Suprapubic skin (tissue), 3 donors: ENCODE results near the gene SPART.

Experiments used
- CTCF ChIP-seq, 2 donors: fragments of 200-600 bp in 1 of 2; fragments of 450-650 bp in 1 of 2; sonication (generic) in 1 of 2; IDR thresholded peaks; one replicate each; pipeline ENCODE4 v1.5.1; 2016 to 2019; ENCODE audit warnings: antibody characterized with exemption in 2 of 2, mild to moderate bottlenecking in 1 of 2, moderate library complexity in 1 of 2
- POLR2A ChIP-seq, 2 donors: fragments of 450-650 bp; IDR thresholded peaks; one replicate each; pipeline ENCODE4 v1.6.1; 2017; ENCODE audit warnings: antibody characterized with exemption in 2 of 2, mild to moderate bottlenecking in 2 of 2, moderate library complexity in 2 of 2

GRCh38 chr13:36344173-36344572 lies 2.0 kb downstream of the SPART start:
- no peak for TF ChIP-seq CTCF (IDR thresholded peaks at IDR 0.05)
- TF ChIP-seq POLR2A (IDR thresholded peaks at IDR 0.05): no peak
